GM10266 (cell line): ENCODE data around the gene BCAT1.
"Not testable (repeated sequence)": the region's sequence is repeated elsewhere in the genome, so short reads cannot be mapped to it uniquely, and the experiment has no call there.

Experiments
- DNase-seq: peaks from one replicate; pipeline ENCODE4 v3.0.0; 2012; ENCODE audit errors: extremely low spot score
- CTCF ChIP-seq: IDR thresholded peaks from 2 replicates; pipeline ENCODE4 v1.5.1; 2012; ENCODE audit warnings: mild to moderate bottlenecking, low read depth; ENCODE audit not compliant: control insufficient read depth, insufficient read depth; ENCODE audit errors: missing control alignments

Gene BCAT1

GRCh38 chr12:24853094-24853493 lies 95.8 kb downstream of the BCAT1 start:
- DNase-seq, result no peak
- no peak for TF ChIP-seq CTCF

GRCh38 chr12:24852420-24852819 lies 96.5 kb downstream of the BCAT1 start:
- peak; percentile 24 for TF ChIP-seq CTCF
- DNase-seq, result no peak

GRCh38 chr12:24851883-24852282 lies 97.0 kb downstream of the BCAT1 start:
- not testable (repeated sequence) for DNase-seq

GRCh38 chr12:24851341-24851740 lies 97.6 kb downstream of the BCAT1 start:
- DNase-seq, result no peak
- TF ChIP-seq CTCF, result no peak

GRCh38 chr12:24850496-24850895 lies 98.4 kb downstream of the BCAT1 start:
- DNase-seq, result no peak
- TF ChIP-seq CTCF, result no peak

GRCh38 chr12:24848941-24849477 lies 99.9 kb downstream of the BCAT1 start:
- DNase-seq, result no peak
- TF ChIP-seq CTCF, result no peak

GRCh38 chr12:24846689-24847088 lies 102.2 kb downstream of the BCAT1 start:
- DNase-seq, result no peak
- TF ChIP-seq CTCF, result no peak

GRCh38 chr12:24845615-24846014 lies 103.3 kb downstream of the BCAT1 start:
- no peak for DNase-seq
- no peak for TF ChIP-seq CTCF
